H1 (cell line): ENCODE results near the gene TAF11L13. TPM values are rescaled to one million over a fixed set of nuclear protein-coding genes. Genes with fewer than 3 reads are reported as not detected.

Experiments
- ASH2L ChIP-seq: fragments of 200-600, 300-600 bp; sonication (generic); IDR thresholded peaks from one replicate; pipeline ENCODE4 v1.7.1; 2017; ENCODE audit warnings: low read length
- CBX5 ChIP-seq: fragments of 300-800, 300-1000 bp; sonication (generic); IDR thresholded peaks from 2 replicates; pipeline ENCODE4 v1.7.1; 2016; ENCODE audit warnings: antibody characterized with exemption, low read length, low read depth
- CEBPB ChIP-seq: IDR thresholded peaks from 2 replicates; pipeline ENCODE4 v1.6.1; 2012; ENCODE audit warnings: low read depth, low read length
- EP300 ChIP-seq, 2 experiments: IDR thresholded peaks; 1 replicate in 1 of 2; 2 replicates in 1 of 2; pipeline ENCODE4 v1.6.1; 2011 to 2012; ENCODE audit warnings: low read depth in 2 of 2, low read length in 2 of 2, mild to moderate bottlenecking in 2 of 2, borderline replicate concordance in 1 of 2, inconsistent platforms in 1 of 2, moderate library complexity in 1 of 2
- KDM1A ChIP-seq: fragments of 200-600, 300-600 bp; sonication (generic); IDR thresholded peaks from 2 replicates; pipeline ENCODE4 v1.7.1; 2016; ENCODE audit warnings: mild to moderate bottlenecking, low read length, borderline replicate concordance
- polyA plus RNA-seq, 7 experiments: library from polyadenylated mRNA; depleted of rRNA in 3 of 7; stranded (reverse) in 5 of 7; unstranded in 2 of 7; fragments of >200 nt in 5 of 7; fragments of 200-250 nt in 2 of 7; gene quantifications; 1 replicate in 5 of 7; 2 replicates in 1 of 7; 4 replicates in 1 of 7; pipeline versions ENCODE4 v1.2.1 to v1.2.3, GENCODE V29; 2011 to 2013; ENCODE audit warnings: missing spikeins in 2 of 7, mixed read lengths in 2 of 7
- total RNA-seq: library from RNA; stranded (reverse); fragmentation: NEBNext Ultra II Directional; extraction: Animal tissue kit (Norgen Biotek cat#: 25700); gene quantifications from 2 replicates; pipeline ENCODE4 v1.2.1, GENCODE V29; 2021
- TF ChIP-seq, protein P1 (sequence below): fragments of 300-600 bp; sonication (generic); IDR thresholded peaks from 2 replicates; pipeline ENCODE4 v1.7.1; 2012; ENCODE audit warnings: low read length, moderate library complexity, mild to moderate bottlenecking, inconsistent platforms; ENCODE audit not compliant: insufficient replicate concordance
- TF ChIP-seq, protein P2 (sequence below), 3 experiments: IDR thresholded peaks; 1 replicate in 2 of 3; 2 replicates in 1 of 3; pipeline versions ENCODE4 v1.5.1 to v1.6.1; 2011; ENCODE audit warnings: low read length in 3 of 3, mild to moderate bottlenecking in 3 of 3, inconsistent platforms in 2 of 3, low read depth in 1 of 3, moderate library complexity in 1 of 3; ENCODE audit not compliant: insufficient read depth in 1 of 3; ENCODE audit errors: control extremely low read depth in 1 of 3

TAF11L13 gene
- total and polyA plus RNA-seq, 2 of the 8 experiments (the other 6 are each of a cell fraction or from before 2014, with no cell fraction given), result not detected

DNA sequence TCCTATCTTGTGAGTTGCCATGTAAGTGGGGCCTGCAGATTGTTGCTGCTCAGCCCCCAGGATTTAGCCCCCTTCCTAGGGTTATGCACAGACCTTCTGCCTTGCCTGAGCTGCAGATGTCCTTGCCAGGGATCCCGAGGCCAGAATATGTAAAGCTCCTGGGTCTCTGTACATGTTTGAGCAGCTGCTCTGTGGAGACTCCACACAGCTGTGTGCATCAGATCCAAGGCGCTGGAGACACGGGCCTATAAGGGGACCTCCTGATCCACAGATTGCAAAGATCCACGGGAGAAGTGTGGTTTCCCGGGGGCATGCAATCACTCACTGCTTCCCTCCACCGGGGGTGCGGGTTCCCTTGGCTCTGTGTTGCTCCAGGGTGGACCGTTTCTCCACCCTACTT lies 31.3 kb downstream of the TAF11L13 start (continued):
- TF ChIP-seq, protein P1, sequence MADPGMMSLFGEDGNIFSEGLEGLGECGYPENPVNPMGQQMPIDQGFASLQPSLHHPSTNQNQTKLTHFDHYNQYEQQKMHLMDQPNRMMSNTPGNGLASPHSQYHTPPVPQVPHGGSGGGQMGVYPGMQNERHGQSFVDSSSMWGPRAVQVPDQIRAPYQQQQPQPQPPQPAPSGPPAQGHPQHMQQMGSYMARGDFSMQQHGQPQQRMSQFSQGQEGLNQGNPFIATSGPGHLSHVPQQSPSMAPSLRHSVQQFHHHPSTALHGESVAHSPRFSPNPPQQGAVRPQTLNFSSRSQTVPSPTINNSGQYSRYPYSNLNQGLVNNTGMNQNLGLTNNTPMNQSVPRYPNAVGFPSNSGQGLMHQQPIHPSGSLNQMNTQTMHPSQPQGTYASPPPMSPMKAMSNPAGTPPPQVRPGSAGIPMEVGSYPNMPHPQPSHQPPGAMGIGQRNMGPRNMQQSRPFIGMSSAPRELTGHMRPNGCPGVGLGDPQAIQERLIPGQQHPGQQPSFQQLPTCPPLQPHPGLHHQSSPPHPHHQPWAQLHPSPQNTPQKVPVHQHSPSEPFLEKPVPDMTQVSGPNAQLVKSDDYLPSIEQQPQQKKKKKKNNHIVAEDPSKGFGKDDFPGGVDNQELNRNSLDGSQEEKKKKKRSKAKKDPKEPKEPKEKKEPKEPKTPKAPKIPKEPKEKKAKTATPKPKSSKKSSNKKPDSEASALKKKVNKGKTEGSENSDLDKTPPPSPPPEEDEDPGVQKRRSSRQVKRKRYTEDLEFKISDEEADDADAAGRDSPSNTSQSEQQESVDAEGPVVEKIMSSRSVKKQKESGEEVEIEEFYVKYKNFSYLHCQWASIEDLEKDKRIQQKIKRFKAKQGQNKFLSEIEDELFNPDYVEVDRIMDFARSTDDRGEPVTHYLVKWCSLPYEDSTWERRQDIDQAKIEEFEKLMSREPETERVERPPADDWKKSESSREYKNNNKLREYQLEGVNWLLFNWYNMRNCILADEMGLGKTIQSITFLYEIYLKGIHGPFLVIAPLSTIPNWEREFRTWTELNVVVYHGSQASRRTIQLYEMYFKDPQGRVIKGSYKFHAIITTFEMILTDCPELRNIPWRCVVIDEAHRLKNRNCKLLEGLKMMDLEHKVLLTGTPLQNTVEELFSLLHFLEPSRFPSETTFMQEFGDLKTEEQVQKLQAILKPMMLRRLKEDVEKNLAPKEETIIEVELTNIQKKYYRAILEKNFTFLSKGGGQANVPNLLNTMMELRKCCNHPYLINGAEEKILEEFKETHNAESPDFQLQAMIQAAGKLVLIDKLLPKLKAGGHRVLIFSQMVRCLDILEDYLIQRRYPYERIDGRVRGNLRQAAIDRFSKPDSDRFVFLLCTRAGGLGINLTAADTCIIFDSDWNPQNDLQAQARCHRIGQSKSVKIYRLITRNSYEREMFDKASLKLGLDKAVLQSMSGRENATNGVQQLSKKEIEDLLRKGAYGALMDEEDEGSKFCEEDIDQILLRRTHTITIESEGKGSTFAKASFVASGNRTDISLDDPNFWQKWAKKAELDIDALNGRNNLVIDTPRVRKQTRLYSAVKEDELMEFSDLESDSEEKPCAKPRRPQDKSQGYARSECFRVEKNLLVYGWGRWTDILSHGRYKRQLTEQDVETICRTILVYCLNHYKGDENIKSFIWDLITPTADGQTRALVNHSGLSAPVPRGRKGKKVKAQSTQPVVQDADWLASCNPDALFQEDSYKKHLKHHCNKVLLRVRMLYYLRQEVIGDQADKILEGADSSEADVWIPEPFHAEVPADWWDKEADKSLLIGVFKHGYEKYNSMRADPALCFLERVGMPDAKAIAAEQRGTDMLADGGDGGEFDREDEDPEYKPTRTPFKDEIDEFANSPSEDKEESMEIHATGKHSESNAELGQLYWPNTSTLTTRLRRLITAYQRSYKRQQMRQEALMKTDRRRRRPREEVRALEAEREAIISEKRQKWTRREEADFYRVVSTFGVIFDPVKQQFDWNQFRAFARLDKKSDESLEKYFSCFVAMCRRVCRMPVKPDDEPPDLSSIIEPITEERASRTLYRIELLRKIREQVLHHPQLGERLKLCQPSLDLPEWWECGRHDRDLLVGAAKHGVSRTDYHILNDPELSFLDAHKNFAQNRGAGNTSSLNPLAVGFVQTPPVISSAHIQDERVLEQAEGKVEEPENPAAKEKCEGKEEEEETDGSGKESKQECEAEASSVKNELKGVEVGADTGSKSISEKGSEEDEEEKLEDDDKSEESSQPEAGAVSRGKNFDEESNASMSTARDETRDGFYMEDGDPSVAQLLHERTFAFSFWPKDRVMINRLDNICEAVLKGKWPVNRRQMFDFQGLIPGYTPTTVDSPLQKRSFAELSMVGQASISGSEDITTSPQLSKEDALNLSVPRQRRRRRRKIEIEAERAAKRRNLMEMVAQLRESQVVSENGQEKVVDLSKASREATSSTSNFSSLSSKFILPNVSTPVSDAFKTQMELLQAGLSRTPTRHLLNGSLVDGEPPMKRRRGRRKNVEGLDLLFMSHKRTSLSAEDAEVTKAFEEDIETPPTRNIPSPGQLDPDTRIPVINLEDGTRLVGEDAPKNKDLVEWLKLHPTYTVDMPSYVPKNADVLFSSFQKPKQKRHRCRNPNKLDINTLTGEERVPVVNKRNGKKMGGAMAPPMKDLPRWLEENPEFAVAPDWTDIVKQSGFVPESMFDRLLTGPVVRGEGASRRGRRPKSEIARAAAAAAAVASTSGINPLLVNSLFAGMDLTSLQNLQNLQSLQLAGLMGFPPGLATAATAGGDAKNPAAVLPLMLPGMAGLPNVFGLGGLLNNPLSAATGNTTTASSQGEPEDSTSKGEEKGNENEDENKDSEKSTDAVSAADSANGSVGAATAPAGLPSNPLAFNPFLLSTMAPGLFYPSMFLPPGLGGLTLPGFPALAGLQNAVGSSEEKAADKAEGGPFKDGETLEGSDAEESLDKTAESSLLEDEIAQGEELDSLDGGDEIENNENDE, result no peak
- TF ChIP-seq KDM1A, result no peak
- TF ChIP-seq CEBPB, result no peak
- TF ChIP-seq, protein P2, sequence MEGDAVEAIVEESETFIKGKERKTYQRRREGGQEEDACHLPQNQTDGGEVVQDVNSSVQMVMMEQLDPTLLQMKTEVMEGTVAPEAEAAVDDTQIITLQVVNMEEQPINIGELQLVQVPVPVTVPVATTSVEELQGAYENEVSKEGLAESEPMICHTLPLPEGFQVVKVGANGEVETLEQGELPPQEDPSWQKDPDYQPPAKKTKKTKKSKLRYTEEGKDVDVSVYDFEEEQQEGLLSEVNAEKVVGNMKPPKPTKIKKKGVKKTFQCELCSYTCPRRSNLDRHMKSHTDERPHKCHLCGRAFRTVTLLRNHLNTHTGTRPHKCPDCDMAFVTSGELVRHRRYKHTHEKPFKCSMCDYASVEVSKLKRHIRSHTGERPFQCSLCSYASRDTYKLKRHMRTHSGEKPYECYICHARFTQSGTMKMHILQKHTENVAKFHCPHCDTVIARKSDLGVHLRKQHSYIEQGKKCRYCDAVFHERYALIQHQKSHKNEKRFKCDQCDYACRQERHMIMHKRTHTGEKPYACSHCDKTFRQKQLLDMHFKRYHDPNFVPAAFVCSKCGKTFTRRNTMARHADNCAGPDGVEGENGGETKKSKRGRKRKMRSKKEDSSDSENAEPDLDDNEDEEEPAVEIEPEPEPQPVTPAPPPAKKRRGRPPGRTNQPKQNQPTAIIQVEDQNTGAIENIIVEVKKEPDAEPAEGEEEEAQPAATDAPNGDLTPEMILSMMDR (IDR thresholded peaks at IDR 0.05; ENCODE audit: control extremely low read depth in 1 of 3, insufficient read depth in 1 of 3, low read depth in 1 of 3, low read length in 3 of 3), result no peak
- TF ChIP-seq ASH2L, result no peak
- TF ChIP-seq CBX5, result no peak
- TF ChIP-seq EP300 (IDR thresholded peaks at IDR 0.05; ENCODE audit: borderline replicate concordance in 1 of 2, low read depth in 2 of 2, low read length in 2 of 2), result no peak
